ENCODE results near the gene GASK1A. TPM values are rescaled to one million over a fixed set of nuclear protein-coding genes. Genes with fewer than 3 reads are reported as not detected.
A peak's percentile ranks its signal among the peaks of the same experiment; 100 is the strongest.

GASK1A gene
- total and polyA plus RNA-seq, 2 donors = 1.0 to 1.5 TPM

DNA sequence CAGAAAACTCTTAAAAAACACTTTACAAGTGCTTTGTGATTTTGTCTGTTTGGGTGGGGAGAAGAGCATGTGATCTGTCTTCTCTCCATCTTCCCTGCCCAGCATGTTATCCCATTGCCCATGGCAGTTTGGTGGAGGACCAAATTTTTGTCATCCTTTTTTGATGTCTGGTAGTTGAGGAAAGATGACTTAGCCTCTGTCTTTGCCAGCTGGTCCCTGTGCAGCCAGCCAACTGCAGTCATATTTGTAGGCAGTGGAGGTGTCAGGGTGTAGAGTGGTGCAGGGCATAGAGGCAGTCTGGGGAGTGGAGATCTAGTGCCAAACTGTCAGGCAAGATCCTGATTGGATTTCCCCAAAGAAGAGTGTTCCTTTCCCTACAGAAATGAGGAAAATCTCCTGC is 40.7 kb downstream of the GASK1A start:
- no peak overlapping the region for H3K4me3 ChIP-seq (ENCODE audit: low read length in 2 of 2)
- peak overlapping the region in 1 of 2 donors; percentile 3 for H3K27ac ChIP-seq (ENCODE audit: low read depth in 1 of 2, low read length in 1 of 2)
- peaks cover 42 to 61% of the 10 kb centered on the region in 2 donors for H3K4me1 ChIP-seq (ENCODE audit: control insufficient read depth in 2 of 2, insufficient read depth in 2 of 2, low read length in 2 of 2)
- no peaks in the 10 kb centered on the region for H3K27me3 ChIP-seq (ENCODE audit: control insufficient read depth in 2 of 2, insufficient read depth in 1 of 2, low read length in 1 of 2)
- DNase-seq (ENCODE audit: low read depth in 6 of 9, low spot score in 9 of 9) = no peak
- peaks cover 3 to 42% of the 10 kb centered on the region in 2 donors for H3K9me3 ChIP-seq (ENCODE audit: control insufficient read depth in 2 of 2, insufficient read depth in 1 of 2, low read length in 1 of 2)
- H3K36me3 ChIP-seq (ENCODE audit: control insufficient read depth in 2 of 2, insufficient read depth in 2 of 2, low read length in 1 of 2) = no peaks in the 10 kb centered on the region

DNA sequence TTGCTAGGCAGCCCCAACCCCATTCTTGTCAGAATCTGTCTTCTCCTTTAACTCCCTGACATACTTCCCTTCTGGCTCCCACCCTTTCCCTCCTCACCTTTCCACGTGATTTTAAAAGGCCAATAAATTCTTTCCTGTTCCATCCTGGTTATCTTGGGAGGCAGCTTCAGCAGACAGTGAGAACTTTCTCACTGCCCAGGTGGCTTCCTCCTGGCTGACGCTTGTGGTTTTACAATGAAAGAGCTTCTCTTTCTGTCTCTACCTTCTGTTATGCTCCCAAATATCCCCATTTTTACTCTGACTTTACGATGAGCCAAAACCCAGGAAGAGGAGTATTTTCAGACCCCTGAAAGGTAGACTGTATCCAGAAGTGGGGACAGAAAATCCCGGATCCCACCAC is 42.1 kb downstream of the GASK1A start:
- Histone ChIP-seq H3K9me3 (ENCODE audit: control insufficient read depth in 2 of 2, insufficient read depth in 1 of 2, low read length in 1 of 2) (peaks cover 1 to 29% of the 10 kb centered on the region in 2 donors), H3K4me1 (ENCODE audit: control insufficient read depth in 2 of 2, insufficient read depth in 2 of 2, low read length in 2 of 2) (peaks cover 55 to 74% of the 10 kb centered on the region in 2 donors), H3K36me3 (ENCODE audit: control insufficient read depth in 2 of 2, insufficient read depth in 2 of 2, low read length in 1 of 2) (no peaks in the 10 kb centered on the region), H3K27ac (ENCODE audit: low read depth in 1 of 2, low read length in 1 of 2) (peak overlapping the region; percentile 27 to 84), H3K4me3 (ENCODE audit: low read length in 2 of 2) (peak overlapping the region in 1 of 2 donors; percentile 8), H3K27me3 (ENCODE audit: control insufficient read depth in 2 of 2, insufficient read depth in 1 of 2, low read length in 1 of 2) (no peaks in the 10 kb centered on the region)
- DNase-seq (ENCODE audit: low read depth in 6 of 9, low spot score in 9 of 9) = peak in 1 of 9 donors; percentile 52
- WGBS = 23% methylated on average over 4 of the region's 4 CpGs

DNA sequence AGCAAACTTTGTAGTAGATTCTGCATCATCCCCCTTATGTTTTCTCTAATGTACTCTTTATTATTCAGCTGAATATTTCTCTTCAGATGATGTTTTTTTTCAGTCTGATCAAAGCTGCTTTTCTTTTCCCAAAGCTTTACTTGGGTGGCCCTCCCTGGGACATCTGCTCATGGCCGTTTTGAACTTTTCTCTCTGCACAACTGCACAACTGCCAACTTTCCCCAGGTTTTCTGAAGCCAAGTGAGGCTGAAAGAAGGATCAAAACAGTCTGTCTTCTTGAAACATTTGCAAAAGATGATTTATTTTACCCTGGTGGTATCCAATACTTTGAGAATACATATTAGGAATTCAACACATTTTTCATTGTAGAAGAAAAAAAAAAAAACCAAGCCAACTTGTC is 43.0 kb downstream of the GASK1A start:
- H3K27ac ChIP-seq (ENCODE audit: low read depth in 1 of 2, low read length in 1 of 2) = peak overlapping the region in 1 of 2 donors; percentile 92
- DNase-seq (ENCODE audit: low read depth in 6 of 9, low spot score in 9 of 9) = no peak
- no peaks in the 10 kb centered on the region for H3K27me3 ChIP-seq (ENCODE audit: control insufficient read depth in 2 of 2, insufficient read depth in 1 of 2, low read length in 1 of 2)
- peaks cover 0 to 19% of the 10 kb centered on the region in 2 donors for H3K9me3 ChIP-seq (ENCODE audit: control insufficient read depth in 2 of 2, insufficient read depth in 1 of 2, low read length in 1 of 2)
- WGBS = 74% methylated on average over 1 of the region's 1 CpG
- peaks cover 56 to 75% of the 10 kb centered on the region in 2 donors for H3K4me1 ChIP-seq (ENCODE audit: control insufficient read depth in 2 of 2, insufficient read depth in 2 of 2, low read length in 2 of 2)
- H3K4me3 ChIP-seq (ENCODE audit: low read length in 2 of 2) = no peak overlapping the region
- no peaks in the 10 kb centered on the region for H3K36me3 ChIP-seq (ENCODE audit: control insufficient read depth in 2 of 2, insufficient read depth in 2 of 2, low read length in 1 of 2)

DNA sequence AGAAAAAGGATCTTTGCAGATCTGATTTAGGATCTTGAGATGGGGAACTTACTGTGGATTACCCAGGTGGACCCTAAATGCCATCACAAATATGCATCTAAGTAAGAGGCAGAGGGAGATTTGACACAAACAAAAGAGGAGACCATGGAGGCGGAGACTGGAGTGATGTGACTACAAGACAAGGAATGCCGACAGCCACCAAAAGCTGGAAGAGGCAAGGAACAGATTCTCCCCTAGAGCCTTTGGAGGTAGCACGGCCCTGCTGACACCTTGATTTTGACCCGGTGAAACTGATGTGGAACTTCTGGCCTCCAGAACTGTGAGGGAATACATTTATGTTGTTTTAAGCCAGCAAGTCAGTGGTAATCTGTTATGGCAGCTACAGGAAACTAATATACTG is 44.0 kb downstream of the GASK1A start:
- no peaks in the 10 kb centered on the region for H3K36me3 ChIP-seq (ENCODE audit: control insufficient read depth in 2 of 2, insufficient read depth in 2 of 2, low read length in 1 of 2)
- peak in 1 of 9 donors; percentile 32 for DNase-seq (ENCODE audit: low read depth in 6 of 9, low spot score in 9 of 9)
- peaks cover 0 to 15% of the 10 kb centered on the region in 2 donors for H3K9me3 ChIP-seq (ENCODE audit: control insufficient read depth in 2 of 2, insufficient read depth in 1 of 2, low read length in 1 of 2)
- H3K4me1 ChIP-seq (ENCODE audit: control insufficient read depth in 2 of 2, insufficient read depth in 2 of 2, low read length in 2 of 2) = peaks cover 56 to 75% of the 10 kb centered on the region in 2 donors
- 97% methylated on average over 4 of the region's 4 CpGs for WGBS
- no peak overlapping the region for H3K4me3 ChIP-seq (ENCODE audit: low read length in 2 of 2)
- H3K27ac ChIP-seq (ENCODE audit: low read depth in 1 of 2, low read length in 1 of 2) = peak overlapping the region; percentile 80 to 92
- H3K27me3 ChIP-seq (ENCODE audit: control insufficient read depth in 2 of 2, insufficient read depth in 1 of 2, low read length in 1 of 2) = no peaks in the 10 kb centered on the region

DNA sequence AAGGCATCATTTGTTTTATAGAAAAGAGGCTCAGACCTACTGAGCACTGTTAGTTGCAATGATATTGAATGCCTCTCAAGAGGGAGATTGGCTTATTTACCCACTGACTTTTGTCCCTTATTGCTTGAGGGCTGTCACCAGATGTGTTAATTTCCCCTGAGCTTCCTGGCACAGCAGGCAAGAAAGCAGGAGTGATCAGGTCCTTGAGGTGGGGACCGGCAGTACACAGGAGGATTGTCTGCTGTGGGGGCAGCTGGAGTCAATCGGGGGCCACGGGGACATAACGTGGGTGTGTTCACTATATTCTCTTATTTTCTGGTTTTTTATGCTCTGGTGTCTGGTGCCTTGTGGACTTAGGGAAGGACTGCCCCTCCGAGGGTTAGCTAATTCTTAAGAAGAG is 44.6 kb downstream of the GASK1A start:
- Histone ChIP-seq H3K36me3 (ENCODE audit: control insufficient read depth in 2 of 2, insufficient read depth in 2 of 2, low read length in 1 of 2) (no peaks in the 10 kb centered on the region), H3K4me1 (ENCODE audit: control insufficient read depth in 2 of 2, insufficient read depth in 2 of 2, low read length in 2 of 2) (peaks cover 56 to 73% of the 10 kb centered on the region in 2 donors), H3K27ac (ENCODE audit: low read depth in 1 of 2, low read length in 1 of 2) (peak overlapping the region; percentile 92 to 97), H3K4me3 (ENCODE audit: low read length in 2 of 2) (peak overlapping the region; percentile 8 to 17), H3K9me3 (ENCODE audit: control insufficient read depth in 2 of 2, insufficient read depth in 1 of 2, low read length in 1 of 2) (peaks cover 0 to 15% of the 10 kb centered on the region in 2 donors), H3K27me3 (ENCODE audit: control insufficient read depth in 2 of 2, insufficient read depth in 1 of 2, low read length in 1 of 2) (no peaks in the 10 kb centered on the region)
- peak in 1 of 9 donors; percentile 51 for DNase-seq (ENCODE audit: low read depth in 6 of 9, low spot score in 9 of 9)
- 21% methylated on average over 5 of the region's 5 CpGs for WGBS

DNA sequence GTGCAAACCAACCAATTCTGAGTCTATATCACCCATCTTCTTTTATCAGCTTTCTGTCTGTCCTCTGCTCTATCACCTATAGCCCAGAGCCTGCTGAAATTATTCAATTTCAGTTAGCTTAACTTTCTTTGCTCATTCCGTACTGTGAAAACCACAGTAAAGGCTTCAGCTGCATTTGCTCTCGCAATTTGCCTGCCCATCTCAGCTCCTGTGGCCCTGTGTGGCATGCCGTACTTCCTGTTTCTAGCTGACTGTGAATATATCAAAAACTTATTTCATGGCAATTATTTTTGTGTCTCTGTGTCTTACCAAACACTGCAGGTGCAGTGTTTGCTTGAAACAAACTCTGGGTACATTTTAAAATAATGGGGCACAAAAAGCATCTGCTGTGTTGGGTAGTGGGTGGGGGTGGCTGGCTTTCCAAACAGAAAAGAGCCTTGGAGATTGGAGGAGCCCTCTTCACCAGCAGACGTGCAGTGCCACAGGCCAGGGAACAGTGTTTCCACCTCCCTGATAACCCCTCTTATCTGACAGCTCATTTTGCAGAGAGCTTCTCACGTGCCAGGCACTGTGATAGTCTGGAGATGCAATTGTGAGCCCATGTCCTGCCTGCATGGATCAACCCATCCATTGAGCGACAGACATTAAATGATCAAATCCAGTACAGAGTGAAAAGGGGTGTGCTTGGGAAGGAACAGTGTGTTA is 45.2 kb downstream of the GASK1A start:
- H3K27ac ChIP-seq (ENCODE audit: low read depth in 1 of 2, low read length in 1 of 2) = peak overlapping the region; percentile 92 to 97
- H3K27me3 ChIP-seq (ENCODE audit: control insufficient read depth in 2 of 2, insufficient read depth in 1 of 2, low read length in 1 of 2) = no peaks in the 10 kb centered on the region
- peaks cover 54 to 67% of the 10 kb centered on the region in 2 donors for H3K4me1 ChIP-seq (ENCODE audit: control insufficient read depth in 2 of 2, insufficient read depth in 2 of 2, low read length in 2 of 2)
- WGBS = 5% methylated on average over 6 of the region's 6 CpGs
- H3K9me3 ChIP-seq (ENCODE audit: control insufficient read depth in 2 of 2, insufficient read depth in 1 of 2, low read length in 1 of 2) = peaks cover 0 to 15% of the 10 kb centered on the region in 2 donors
- peak; percentile 53 to 89 (median 69) for DNase-seq (ENCODE audit: low read depth in 6 of 9, low spot score in 9 of 9)
- H3K4me3 ChIP-seq (ENCODE audit: low read length in 2 of 2) = peak overlapping the region; percentile 8 to 17
- no peaks in the 10 kb centered on the region for H3K36me3 ChIP-seq (ENCODE audit: control insufficient read depth in 2 of 2, insufficient read depth in 2 of 2, low read length in 1 of 2)

DNA sequence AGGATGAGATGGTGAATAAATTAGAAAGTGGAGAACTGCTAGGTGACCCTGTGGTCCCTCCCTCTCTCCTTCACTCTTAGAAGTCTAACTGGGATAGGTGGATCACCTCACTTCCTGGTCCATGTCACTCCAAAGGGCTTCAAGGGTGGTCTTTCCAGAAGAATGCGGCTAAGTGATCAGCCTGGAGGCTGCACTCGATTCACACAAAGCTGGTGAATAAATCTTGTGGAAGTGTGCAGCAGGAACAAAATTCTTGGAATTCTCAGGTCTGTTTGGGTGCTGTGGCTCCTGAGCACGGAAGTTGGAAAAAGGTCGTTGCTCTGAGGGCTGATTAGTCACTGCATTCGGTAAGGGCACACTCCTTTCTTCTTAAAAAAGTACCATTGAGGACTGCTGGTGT is 46.3 kb downstream of the GASK1A start:
- H3K27ac ChIP-seq (ENCODE audit: low read depth in 1 of 2, low read length in 1 of 2) = peak overlapping the region; percentile 92 to 97
- DNase-seq (ENCODE audit: low read depth in 6 of 9, low spot score in 9 of 9) = no peak
- WGBS = 92% methylated on average over 5 of the region's 5 CpGs
- H3K36me3 ChIP-seq (ENCODE audit: control insufficient read depth in 2 of 2, insufficient read depth in 2 of 2, low read length in 1 of 2) = no peaks in the 10 kb centered on the region
- H3K4me1 ChIP-seq (ENCODE audit: control insufficient read depth in 2 of 2, insufficient read depth in 2 of 2, low read length in 2 of 2) = peaks cover 47 to 56% of the 10 kb centered on the region in 2 donors
- no peaks in the 10 kb centered on the region for H3K27me3 ChIP-seq (ENCODE audit: control insufficient read depth in 2 of 2, insufficient read depth in 1 of 2, low read length in 1 of 2)
- peaks cover 0 to 15% of the 10 kb centered on the region in 2 donors for H3K9me3 ChIP-seq (ENCODE audit: control insufficient read depth in 2 of 2, insufficient read depth in 1 of 2, low read length in 1 of 2)
- no peak overlapping the region for H3K4me3 ChIP-seq (ENCODE audit: low read length in 2 of 2)

DNA sequence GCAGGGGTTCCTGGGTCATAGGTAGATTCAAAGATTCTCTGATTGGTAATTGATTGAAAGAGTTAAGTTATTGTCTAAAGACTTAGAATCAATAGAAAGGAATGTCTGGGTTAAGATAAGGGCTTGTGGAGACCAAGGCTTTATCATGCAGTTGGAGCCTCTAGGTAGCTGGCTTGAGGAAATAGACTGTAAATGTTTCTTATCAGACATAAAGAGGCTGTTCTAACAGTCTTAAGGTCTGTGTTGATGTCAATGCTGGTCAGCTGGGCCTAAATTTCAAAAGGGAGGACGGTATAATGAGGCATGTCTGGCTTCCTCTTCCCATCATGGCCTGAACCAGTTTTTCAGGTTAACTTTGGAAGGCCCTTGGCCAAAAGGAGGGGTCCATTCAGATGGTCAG is 48.9 kb downstream of the GASK1A start:
- 89% methylated on average over 1 of the region's 1 CpG for WGBS
- no peaks in the 10 kb centered on the region for H3K27me3 ChIP-seq (ENCODE audit: control insufficient read depth in 2 of 2, insufficient read depth in 1 of 2, low read length in 1 of 2)
- DNase-seq (ENCODE audit: low read depth in 6 of 9, low spot score in 9 of 9) = no peak
- H3K4me1 ChIP-seq (ENCODE audit: control insufficient read depth in 2 of 2, insufficient read depth in 2 of 2, low read length in 2 of 2) = peaks cover 28 to 32% of the 10 kb centered on the region in 2 donors
- no peaks in the 10 kb centered on the region for H3K36me3 ChIP-seq (ENCODE audit: control insufficient read depth in 2 of 2, insufficient read depth in 2 of 2, low read length in 1 of 2)
- no peak overlapping the region for H3K27ac ChIP-seq (ENCODE audit: low read depth in 1 of 2, low read length in 1 of 2)
- H3K4me3 ChIP-seq (ENCODE audit: low read length in 2 of 2) = no peak overlapping the region
- H3K9me3 ChIP-seq (ENCODE audit: control insufficient read depth in 2 of 2, insufficient read depth in 1 of 2, low read length in 1 of 2) = no peaks in the 10 kb centered on the region

DNA sequence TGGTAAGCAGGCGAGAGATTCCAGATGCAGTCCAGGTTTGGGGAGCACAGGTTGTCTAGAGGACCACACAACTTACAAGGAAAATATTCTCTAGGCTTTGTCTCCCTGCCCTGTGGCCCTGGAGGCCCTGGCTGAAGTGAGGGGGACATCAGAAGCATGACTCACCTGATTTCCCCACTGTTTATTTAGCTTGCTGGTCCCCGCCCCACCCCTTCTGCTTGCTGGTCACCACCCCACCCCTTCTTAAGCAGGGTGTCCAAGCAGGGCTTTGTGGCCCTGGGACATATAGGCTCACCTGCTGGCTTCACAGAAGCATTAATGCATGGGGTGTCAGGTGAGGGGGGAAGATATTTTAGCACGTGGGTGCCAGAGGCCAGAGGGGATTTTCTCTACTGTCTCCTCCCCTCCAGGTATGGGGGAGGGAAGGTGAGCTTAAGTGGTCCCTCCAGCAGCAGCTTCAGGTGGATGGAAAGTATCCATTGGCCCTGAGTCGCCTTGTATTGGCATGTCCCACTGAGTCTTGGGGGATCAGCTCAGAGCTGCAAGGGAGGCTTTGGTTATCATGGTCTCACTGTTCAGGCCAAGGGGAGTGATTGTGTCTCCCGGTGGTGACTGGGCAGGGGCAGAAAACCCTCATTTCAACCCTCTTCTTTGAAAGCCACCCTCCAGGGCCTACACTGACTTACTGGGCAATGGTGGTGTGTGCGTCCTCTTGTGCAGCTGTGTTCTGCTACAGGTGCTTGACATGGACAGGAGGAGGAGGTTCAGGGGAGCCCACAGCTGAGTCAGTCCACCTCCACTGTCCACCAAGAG is 49.8 kb downstream of the GASK1A start:
- Histone ChIP-seq H3K27me3 (ENCODE audit: control insufficient read depth in 2 of 2, insufficient read depth in 1 of 2, low read length in 1 of 2) (no peaks in the 10 kb centered on the region), H3K9me3 (ENCODE audit: control insufficient read depth in 2 of 2, insufficient read depth in 1 of 2, low read length in 1 of 2) (no peaks in the 10 kb centered on the region), H3K36me3 (ENCODE audit: control insufficient read depth in 2 of 2, insufficient read depth in 2 of 2, low read length in 1 of 2) (no peaks in the 10 kb centered on the region), H3K4me1 (ENCODE audit: control insufficient read depth in 2 of 2, insufficient read depth in 2 of 2, low read length in 2 of 2) (peaks cover 21 to 23% of the 10 kb centered on the region in 2 donors), H3K27ac (ENCODE audit: low read depth in 1 of 2, low read length in 1 of 2) (no peak overlapping the region), H3K4me3 (ENCODE audit: low read length in 2 of 2) (no peak overlapping the region)
- no peak for DNase-seq (ENCODE audit: low read depth in 6 of 9, low spot score in 9 of 9)
- WGBS = 98% methylated on average over 6 of the region's 6 CpGs
